Neural progenitor cell (in vitro differentiated cells): ENCODE measurements around the gene ZIC5. TPM values are rescaled to one million over a fixed set of nuclear protein-coding genes. Genes with fewer than 3 reads are reported as not detected.

Experiments used
- DNase-seq: peaks from one replicate; pipeline ENCODE4 v3.0.0-alpha.2; 2016; ENCODE audit warnings: low spot score
- H2AFZ ChIP-seq: fragments of 200-600 bp; sonication (generic); replicated peaks from 2 replicates; pipeline ENCODE4 v1.6.1; 2016; ENCODE audit warnings: antibody characterized with exemption
- H3F3A ChIP-seq: fragments of 200-600 bp; sonication (generic); 2 replicates; pipeline ENCODE4 v1.6.1; 2016; ENCODE audit warnings: antibody characterized with exemption, low read depth
- H3K27ac ChIP-seq: fragments of 200-600 bp; sonication (generic); 2 replicates; pipeline ENCODE4 v1.5.1; 2016; ENCODE audit warnings: mild to moderate bottlenecking
- H3K27me3 ChIP-seq: fragments of 200-600 bp; sonication (generic); 2 replicates; pipeline ENCODE4 v1.6.1; 2016; ENCODE audit warnings: mild to moderate bottlenecking, moderate library complexity
- H3K36me3 ChIP-seq: fragments of 200-600 bp; sonication (generic); 2 replicates; pipeline ENCODE4 v1.5.1; 2016
- H3K4me1 ChIP-seq: fragments of 200-600 bp; sonication (generic); 2 replicates; pipeline ENCODE4 v1.6.1; 2016; ENCODE audit warnings: mixed run types
- H3K4me2 ChIP-seq: fragments of 200-600 bp; sonication (generic); 2 replicates; pipeline ENCODE4 v1.6.1; 2016
- H3K4me3 ChIP-seq: fragments of 200-600 bp; sonication (generic); 2 replicates; pipeline ENCODE4 v1.5.1; 2016
- H3K79me2 ChIP-seq: fragments of 200-600 bp; sonication (generic); 2 replicates; pipeline ENCODE4 v1.6.1; 2016; ENCODE audit warnings: low read depth
- H3K9ac ChIP-seq: fragments of 200-600 bp; sonication (generic); 2 replicates; pipeline ENCODE4 v1.6.1; 2016
- H3K9me3 ChIP-seq: fragments of 200-600 bp; sonication (generic); 2 replicates; pipeline ENCODE4 v1.5.1; 2016; ENCODE audit warnings: low read depth
- H4K20me1 ChIP-seq: fragments of 200-600 bp; sonication (generic); 2 replicates; pipeline ENCODE4 v1.6.1; 2016; ENCODE audit warnings: low read depth
- H3K27ac Mint-ChIP-seq: 3 replicates; pipeline ENCODE4 v1.8.0; 2021; ENCODE audit warnings: mixed read lengths
- H3K27me3 Mint-ChIP-seq: 2 replicates; pipeline ENCODE4 v1.8.0; 2022; ENCODE audit warnings: low read depth, mild to moderate bottlenecking, inconsistent platforms, moderate library complexity, mixed read lengths; ENCODE audit not compliant: insufficient read depth
- H3K36me3 Mint-ChIP-seq: 3 replicates; pipeline ENCODE4 v1.8.0; 2021; ENCODE audit warnings: mixed read lengths
- H3K4me1 Mint-ChIP-seq: 3 replicates; pipeline ENCODE4 v1.8.0; 2021; ENCODE audit warnings: mixed read lengths
- H3K4me3 Mint-ChIP-seq: 3 replicates; pipeline ENCODE4 v1.8.0; 2021; ENCODE audit warnings: mild to moderate bottlenecking, moderate library complexity, mixed read lengths
- H3K9me3 Mint-ChIP-seq: 3 replicates; pipeline ENCODE4 v1.8.0; 2020; ENCODE audit warnings: mixed read lengths
- EZH2 ChIP-seq: fragments of 200-600 bp; sonication (generic); IDR thresholded peaks from 2 replicates; pipeline ENCODE4 v1.6.1; 2017; ENCODE audit warnings: antibody characterized with exemption, mild to moderate bottlenecking, moderate library complexity
- EZH2phosphoT487 ChIP-seq: fragments of 200-600 bp; sonication (generic); IDR thresholded peaks from 2 replicates; pipeline ENCODE4 v1.6.1; 2017; ENCODE audit warnings: antibody characterized with exemption
- total RNA-seq: library from RNA; depleted of rRNA; stranded (reverse); fragments of >200 nt; gene quantifications from 2 replicates; pipeline ENCODE4 v1.2.3, GENCODE V29; 2015; ENCODE audit warnings: low replicate concordance
- TF ChIP-seq, protein P1 (sequence below): fragments of 200-600 bp; sonication (generic); IDR thresholded peaks from 2 replicates; pipeline ENCODE4 v1.5.1; 2017; ENCODE audit warnings: antibody characterized with exemption, mild to moderate bottlenecking

Gene ZIC5
- total RNA-seq, 1 donor from 2014 or later = 35.7 TPM

DNA sequence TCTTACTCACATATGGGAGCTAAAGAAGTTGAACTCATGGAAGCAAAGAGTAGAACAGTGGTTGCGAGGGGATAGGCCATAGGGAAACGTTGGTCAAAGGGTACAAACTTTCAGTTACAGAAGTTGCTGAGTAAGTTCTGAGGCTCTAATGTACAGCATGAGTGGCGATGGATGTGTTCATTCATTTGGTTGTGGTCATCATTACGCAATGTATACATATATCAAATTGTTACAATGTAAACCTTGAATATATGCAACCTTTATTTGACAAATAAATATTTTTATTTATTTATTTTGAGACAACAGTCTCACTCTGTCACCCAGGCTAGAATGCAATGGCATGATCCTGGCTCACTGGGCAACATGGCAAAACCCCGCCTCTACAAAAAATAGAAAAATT, 38.7 kb downstream of the ZIC5 start:
- H3K79me2 ChIP-seq = no peaks in the 10 kb centered on the region
- H3K27me3 ChIP-seq = no peaks in the 10 kb centered on the region
- H3K4me3 ChIP-seq = no peak overlapping the region
- peaks cover 13% of the 10 kb centered on the region for H3K27me3 Mint-ChIP-seq
- peaks cover 12% of the 10 kb centered on the region for H3F3A ChIP-seq
- H3K27ac ChIP-seq = no peak overlapping the region
- no peaks in the 10 kb centered on the region for H3K9me3 Mint-ChIP-seq
- no peaks in the 10 kb centered on the region for H3K9me3 ChIP-seq
- no peak overlapping the region for H3K9ac ChIP-seq
- no peak overlapping the region for H2AFZ ChIP-seq
- TF ChIP-seq EZH2 = no peak
- TF ChIP-seq EZH2phosphoT487 = no peak
- TF ChIP-seq, protein P1, sequence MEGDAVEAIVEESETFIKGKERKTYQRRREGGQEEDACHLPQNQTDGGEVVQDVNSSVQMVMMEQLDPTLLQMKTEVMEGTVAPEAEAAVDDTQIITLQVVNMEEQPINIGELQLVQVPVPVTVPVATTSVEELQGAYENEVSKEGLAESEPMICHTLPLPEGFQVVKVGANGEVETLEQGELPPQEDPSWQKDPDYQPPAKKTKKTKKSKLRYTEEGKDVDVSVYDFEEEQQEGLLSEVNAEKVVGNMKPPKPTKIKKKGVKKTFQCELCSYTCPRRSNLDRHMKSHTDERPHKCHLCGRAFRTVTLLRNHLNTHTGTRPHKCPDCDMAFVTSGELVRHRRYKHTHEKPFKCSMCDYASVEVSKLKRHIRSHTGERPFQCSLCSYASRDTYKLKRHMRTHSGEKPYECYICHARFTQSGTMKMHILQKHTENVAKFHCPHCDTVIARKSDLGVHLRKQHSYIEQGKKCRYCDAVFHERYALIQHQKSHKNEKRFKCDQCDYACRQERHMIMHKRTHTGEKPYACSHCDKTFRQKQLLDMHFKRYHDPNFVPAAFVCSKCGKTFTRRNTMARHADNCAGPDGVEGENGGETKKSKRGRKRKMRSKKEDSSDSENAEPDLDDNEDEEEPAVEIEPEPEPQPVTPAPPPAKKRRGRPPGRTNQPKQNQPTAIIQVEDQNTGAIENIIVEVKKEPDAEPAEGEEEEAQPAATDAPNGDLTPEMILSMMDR = no peak
- H3K4me3 Mint-ChIP-seq = no peak overlapping the region
- H3K4me1 Mint-ChIP-seq = peaks cover 17% of the 10 kb centered on the region
- H3K27ac Mint-ChIP-seq = peak overlapping the region; percentile 18
- H3K4me1 ChIP-seq = peaks cover 8% of the 10 kb centered on the region
- DNase-seq = no peak
- H3K36me3 Mint-ChIP-seq = peaks cover 29% of the 10 kb centered on the region
- H3K4me2 ChIP-seq = no peak overlapping the region
- H4K20me1 ChIP-seq = no peaks in the 10 kb centered on the region
- no peaks in the 10 kb centered on the region for H3K36me3 ChIP-seq

DNA sequence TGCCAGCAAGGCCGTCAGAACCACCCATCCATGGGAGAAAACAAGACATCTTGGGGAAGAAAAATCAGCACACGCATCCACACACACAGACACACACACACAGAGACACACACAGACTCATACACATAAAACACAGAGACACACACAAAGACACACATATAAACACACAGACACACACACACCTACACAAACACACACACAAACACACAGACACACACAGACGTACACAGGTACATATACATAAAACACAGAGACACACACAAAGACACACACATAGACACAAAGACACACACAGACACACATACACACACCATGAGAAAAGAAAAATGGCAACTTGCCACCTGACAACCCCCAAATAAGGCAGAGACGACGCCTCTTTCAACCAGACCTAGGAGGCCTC, 40.6 kb downstream of the ZIC5 start:
- DNase-seq = no peak

DNA sequence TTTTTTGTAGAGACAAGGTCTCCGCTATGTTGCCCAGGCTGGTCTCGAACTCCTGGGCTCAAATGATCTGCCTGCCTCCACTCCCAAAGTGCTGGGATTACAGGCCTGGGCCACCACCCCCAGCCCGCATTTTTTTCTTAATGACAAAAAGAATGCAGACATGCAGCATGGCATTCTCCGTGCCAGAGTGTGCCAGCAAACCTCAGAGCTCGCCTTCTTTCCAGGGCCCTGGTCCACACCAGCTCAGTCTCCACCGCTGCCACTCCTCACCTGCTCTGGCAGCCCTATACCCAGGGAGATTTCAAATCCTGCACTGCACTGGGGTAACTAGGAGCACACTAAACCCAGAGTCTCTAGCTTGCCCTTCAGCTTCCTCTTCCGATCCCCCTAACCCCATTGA, 41.7 kb downstream of the ZIC5 start:
- TF ChIP-seq, protein P1 = no peak
- TF ChIP-seq EZH2phosphoT487 = no peak
- no peak for TF ChIP-seq EZH2
- no peak for DNase-seq
- H3K79me2 ChIP-seq = no peaks in the 10 kb centered on the region
- H3F3A ChIP-seq = peaks cover 12% of the 10 kb centered on the region
- peak overlapping the region; percentile 6 for H3K4me2 ChIP-seq
- H3K27me3 ChIP-seq = no peaks in the 10 kb centered on the region
- Mint-ChIP-seq H3K36me3 (peaks cover 32% of the 10 kb centered on the region), H3K9me3 (no peaks in the 10 kb centered on the region), H3K4me3 (no peak overlapping the region), H3K27ac (peak overlapping the region; percentile 40), H3K27me3 (peaks cover 11% of the 10 kb centered on the region), H3K4me1 (peaks cover 34% of the 10 kb centered on the region)
- no peak overlapping the region for H2AFZ ChIP-seq
- no peaks in the 10 kb centered on the region for H4K20me1 ChIP-seq
- no peak overlapping the region for H3K4me3 ChIP-seq
- peaks cover 14% of the 10 kb centered on the region for H3K4me1 ChIP-seq
- no peaks in the 10 kb centered on the region for H3K9me3 ChIP-seq
- no peaks in the 10 kb centered on the region for H3K36me3 ChIP-seq
- H3K27ac ChIP-seq = peak overlapping the region; percentile 2
- H3K9ac ChIP-seq = no peak overlapping the region

More for the DNA sequence above, 40.6 kb downstream of the ZIC5 start:
- Mint-ChIP-seq H3K4me1 (peaks cover 26% of the 10 kb centered on the region), H3K27ac (peak overlapping the region; percentile 42), H3K27me3 (peaks cover 15% of the 10 kb centered on the region), H3K36me3 (peaks cover 28% of the 10 kb centered on the region), H3K4me3 (no peak overlapping the region), H3K9me3 (no peaks in the 10 kb centered on the region)
- Histone ChIP-seq H3K36me3 (no peaks in the 10 kb centered on the region), H3K4me1 (peaks cover 11% of the 10 kb centered on the region), H3K27ac (no peak overlapping the region), H2AFZ (no peak overlapping the region), H4K20me1 (no peaks in the 10 kb centered on the region), H3K4me3 (no peak overlapping the region), H3K9me3 (no peaks in the 10 kb centered on the region), H3K4me2 (no peak overlapping the region), H3K79me2 (no peaks in the 10 kb centered on the region), H3K27me3 (no peaks in the 10 kb centered on the region), H3F3A (peaks cover 12% of the 10 kb centered on the region), H3K9ac (no peak overlapping the region)
- TF ChIP-seq EZH2phosphoT487 (no peak), EZH2 (no peak)
- TF ChIP-seq, protein P1 = no peak
